ENCODE results near the gene SOX15.

DNA sequence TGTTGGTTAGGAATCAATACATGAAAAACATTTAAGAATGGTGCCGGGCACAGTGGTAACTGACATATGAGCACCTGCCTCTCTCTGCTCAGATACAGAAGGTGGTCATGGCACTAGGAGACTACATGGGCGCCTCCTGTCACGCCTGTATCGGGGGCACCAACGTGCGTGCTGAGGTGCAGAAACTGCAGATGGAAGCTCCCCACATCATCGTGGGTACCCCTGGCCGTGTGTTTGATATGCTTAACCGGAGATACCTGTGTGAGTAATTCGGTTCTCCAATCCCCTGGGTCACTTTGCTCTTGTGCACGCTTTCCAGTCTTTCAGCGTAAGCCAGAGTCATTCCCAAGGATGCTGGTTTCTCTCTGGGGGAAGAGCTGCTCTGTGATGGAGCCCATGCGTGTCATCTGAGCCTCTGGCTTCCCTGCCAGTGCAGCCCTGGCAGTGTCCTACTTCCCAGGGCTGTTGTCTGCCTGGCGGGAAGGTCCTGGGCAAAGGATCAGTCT, 13.4 kb downstream of the SOX15 start:
- TF ChIP-seq POLR2AphosphoS5 (IDR thresholded peaks at IDR 0.05; ENCODE audit: low read depth, low read length) (peak; percentile 67), TAF1 (IDR thresholded peaks at IDR 0.05; ENCODE audit: borderline replicate concordance, insufficient read depth, low read length) (no peak), SIN3A (IDR thresholded peaks at IDR 0.05; ENCODE audit: borderline replicate concordance, insufficient read depth, low read length) (no peak)

All from PFSK-1 (cell line).